Neural cell (in vitro differentiated cells): ENCODE measurements around the gene MAGI1. TPM values are rescaled to one million over a fixed set of nuclear protein-coding genes. Genes with fewer than 3 reads are reported as not detected.

Experiments
- H2AFZ ChIP-seq: fragments of 200-600, 300-800 bp; sonication (generic), shearing (Covaris generic); 2 replicates; pipeline ENCODE4 v1.6.0; 2014; ENCODE audit warnings: low read depth, mild to moderate bottlenecking, antibody characterized with exemption, low read length, moderate library complexity
- H3F3A ChIP-seq: fragments of 200-600 bp; shearing (Covaris generic); 2 replicates; pipeline ENCODE4 v1.6.1; 2016; ENCODE audit warnings: mild to moderate bottlenecking, moderate library complexity, mixed read lengths, antibody characterized with exemption, low read length; ENCODE audit not compliant: insufficient read depth, poor library complexity, severe bottlenecking
- H3K27ac ChIP-seq: fragments of 200-600, 300-800 bp; sonication (generic), shearing (Covaris generic); 2 replicates; pipeline ENCODE4 v1.5.1; 2014; ENCODE audit warnings: mild to moderate bottlenecking, low read length, moderate library complexity
- H3K27me3 ChIP-seq: fragments of 300-800, 200-600 bp; sonication (generic), shearing (Covaris generic); 2 replicates; pipeline ENCODE4 v1.6.0; 2014; ENCODE audit warnings: mild to moderate bottlenecking, low read depth, low read length, moderate library complexity; ENCODE audit not compliant: insufficient read depth
- H3K36me3 ChIP-seq: fragments of 300-800, 200-600 bp; sonication (generic), shearing (Covaris generic); 2 replicates; pipeline ENCODE4 v1.5.1; 2014; ENCODE audit warnings: mild to moderate bottlenecking, antibody characterized with exemption, low read length, moderate library complexity; ENCODE audit not compliant: insufficient read depth
- H3K4me2 ChIP-seq: fragments of 300-800, 200-600 bp; sonication (generic), shearing (Covaris generic); 2 replicates; pipeline ENCODE4 v1.6.0; 2014; ENCODE audit warnings: mild to moderate bottlenecking, low read length
- H3K4me3 ChIP-seq: fragments of 300-800, 200-600 bp; sonication (generic), shearing (Covaris generic); 2 replicates; pipeline ENCODE4 v1.5.1; 2014; ENCODE audit warnings: mild to moderate bottlenecking, low read length, moderate library complexity
- H3K79me2 ChIP-seq: fragments of 200-600 bp; shearing (Covaris generic); replicated peaks from 2 replicates; pipeline ENCODE4 v1.6.0; 2014; ENCODE audit warnings: mild to moderate bottlenecking, low read length, moderate library complexity; ENCODE audit not compliant: insufficient read depth
- H3K9ac ChIP-seq: fragments of 300-800, 200-600 bp; sonication (generic), shearing (Covaris generic); 2 replicates; pipeline ENCODE4 v1.6.1; 2016; ENCODE audit warnings: mild to moderate bottlenecking, low read length, mixed read lengths
- H3K9me2 ChIP-seq: fragments of 200-600 bp; shearing (Covaris generic); 2 replicates; pipeline ENCODE4 v1.6.1; 2016; ENCODE audit warnings: mild to moderate bottlenecking, low read length, mixed read lengths; ENCODE audit not compliant: insufficient read depth
- H3K9me3 ChIP-seq: fragments of 200-600, 300-800 bp; sonication (generic), shearing (Covaris generic); 2 replicates; pipeline ENCODE4 v1.6.1; 2016; ENCODE audit warnings: mild to moderate bottlenecking, mixed run types, low read length, moderate library complexity, mixed read lengths
- H4K20me1 ChIP-seq: fragments of 200-600 bp; shearing (Covaris generic); 2 replicates; pipeline ENCODE4 v1.6.1; 2016; ENCODE audit warnings: mild to moderate bottlenecking, mixed run types; ENCODE audit not compliant: insufficient read depth
- EP300 ChIP-seq: fragments of 450-650 bp; conservative IDR thresholded peaks from 2 replicates; pipeline ENCODE4 v1.6.1; 2014; ENCODE audit warnings: antibody characterized with exemption, mild to moderate bottlenecking, moderate library complexity; ENCODE audit not compliant: poor library complexity, severe bottlenecking
- EZH2 ChIP-seq: fragments of 200-600, 300-800 bp; shearing (Covaris generic), sonication (generic); IDR thresholded peaks from 2 replicates; pipeline ENCODE4 v1.6.1; 2014; ENCODE audit warnings: antibody characterized with exemption, low read length, borderline replicate concordance, mild to moderate bottlenecking; ENCODE audit not compliant: insufficient read depth, poor library complexity, severe bottlenecking
- MXI1 ChIP-seq: fragments of 450-650 bp; conservative IDR thresholded peaks from 2 replicates; pipeline ENCODE4 v1.6.1; 2014; ENCODE audit warnings: antibody characterized with exemption, mild to moderate bottlenecking; ENCODE audit not compliant: poor library complexity, severe bottlenecking
- POLR2AphosphoS5 ChIP-seq: IDR thresholded peaks from 2 replicates; pipeline ENCODE4 v1.6.1; 2012
- RAD21 ChIP-seq: fragments of 450-650 bp; conservative IDR thresholded peaks from 2 replicates; pipeline ENCODE4 v1.6.1; 2014; ENCODE audit warnings: antibody characterized with exemption, mild to moderate bottlenecking, moderate library complexity
- SMC3 ChIP-seq: fragments of 450-650 bp; conservative IDR thresholded peaks from 2 replicates; pipeline ENCODE4 v1.6.1; 2014; ENCODE audit warnings: antibody characterized with exemption, mild to moderate bottlenecking, moderate library complexity; ENCODE audit not compliant: poor library complexity
- TAF1 ChIP-seq: IDR thresholded peaks from 2 replicates; pipeline ENCODE4 v1.6.1; 2012; ENCODE audit warnings: low read depth
- polyA plus RNA-seq: library from polyadenylated mRNA; depleted of rRNA; stranded (reverse); fragments of >200 nt; gene quantifications from 2 replicates; pipeline ENCODE4 v1.2.3, GENCODE V29; 2014
- TF ChIP-seq, protein P1 (sequence below): fragments of 450-650 bp; IDR thresholded peaks from 2 replicates; pipeline ENCODE4 v1.5.1; 2014; ENCODE audit warnings: antibody characterized with exemption, mild to moderate bottlenecking, moderate library complexity; ENCODE audit not compliant: poor library complexity, severe bottlenecking
- TF ChIP-seq, protein P2 (sequence below): IDR thresholded peaks from 2 replicates; pipeline ENCODE4 v1.6.1; 2012; ENCODE audit warnings: borderline replicate concordance

The MAGI1 gene
- polyA plus RNA-seq, 1 donor from 2014 or later: 44.7 TPM

DNA sequence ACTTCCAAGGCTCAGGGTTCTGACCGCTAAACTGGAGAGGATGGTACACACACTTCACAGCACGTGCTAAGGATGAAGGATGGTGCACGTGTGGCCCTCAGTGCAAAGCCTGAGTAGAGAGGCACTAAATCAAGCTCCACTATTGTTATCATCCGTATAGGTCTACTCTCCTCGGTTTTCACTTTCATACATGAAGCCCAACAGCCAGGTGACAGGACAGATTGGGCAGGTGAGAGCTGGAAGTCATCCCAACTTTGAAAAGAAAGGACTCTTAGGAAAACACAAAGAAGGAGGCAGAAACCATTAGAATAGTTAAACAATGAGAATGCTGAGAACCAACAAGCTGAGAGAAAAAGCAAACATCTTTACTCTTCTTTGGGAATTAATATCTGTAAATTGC is 21.1 kb downstream of the MAGI1 start:
- no peaks in the 10 kb centered on the region for H3K79me2 ChIP-seq

DNA sequence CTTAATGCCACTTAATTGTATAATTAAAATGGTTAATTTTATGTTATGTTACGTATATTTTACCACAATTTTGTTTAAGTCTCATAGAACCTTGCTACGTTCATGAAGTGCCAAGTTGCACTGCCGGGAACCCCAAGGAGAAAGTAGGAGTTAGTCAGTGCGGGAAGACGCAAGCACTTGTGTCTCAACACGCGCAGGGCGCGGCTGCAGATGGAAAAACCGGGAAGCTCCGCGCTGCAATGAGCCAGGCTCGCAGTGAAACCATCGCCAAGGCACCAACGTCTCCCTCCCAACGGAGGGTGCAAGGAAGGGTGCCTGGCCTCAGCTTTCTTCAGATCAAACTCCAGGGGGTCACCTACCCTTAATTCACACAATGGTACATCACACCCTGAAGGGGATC is 21.6 kb downstream of the MAGI1 start:
- H3K4me3 ChIP-seq: no peak overlapping the region
- H3K27me3 ChIP-seq: no peaks in the 10 kb centered on the region
- no peak overlapping the region for H3K4me2 ChIP-seq
- TF ChIP-seq, protein P1, sequence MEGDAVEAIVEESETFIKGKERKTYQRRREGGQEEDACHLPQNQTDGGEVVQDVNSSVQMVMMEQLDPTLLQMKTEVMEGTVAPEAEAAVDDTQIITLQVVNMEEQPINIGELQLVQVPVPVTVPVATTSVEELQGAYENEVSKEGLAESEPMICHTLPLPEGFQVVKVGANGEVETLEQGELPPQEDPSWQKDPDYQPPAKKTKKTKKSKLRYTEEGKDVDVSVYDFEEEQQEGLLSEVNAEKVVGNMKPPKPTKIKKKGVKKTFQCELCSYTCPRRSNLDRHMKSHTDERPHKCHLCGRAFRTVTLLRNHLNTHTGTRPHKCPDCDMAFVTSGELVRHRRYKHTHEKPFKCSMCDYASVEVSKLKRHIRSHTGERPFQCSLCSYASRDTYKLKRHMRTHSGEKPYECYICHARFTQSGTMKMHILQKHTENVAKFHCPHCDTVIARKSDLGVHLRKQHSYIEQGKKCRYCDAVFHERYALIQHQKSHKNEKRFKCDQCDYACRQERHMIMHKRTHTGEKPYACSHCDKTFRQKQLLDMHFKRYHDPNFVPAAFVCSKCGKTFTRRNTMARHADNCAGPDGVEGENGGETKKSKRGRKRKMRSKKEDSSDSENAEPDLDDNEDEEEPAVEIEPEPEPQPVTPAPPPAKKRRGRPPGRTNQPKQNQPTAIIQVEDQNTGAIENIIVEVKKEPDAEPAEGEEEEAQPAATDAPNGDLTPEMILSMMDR: no peak
- TF ChIP-seq EP300 (no peak), TAF1 (no peak), EZH2 (no peak), RAD21 (no peak), MXI1 (no peak), POLR2AphosphoS5 (no peak), SMC3 (no peak)
- TF ChIP-seq, protein P2, sequence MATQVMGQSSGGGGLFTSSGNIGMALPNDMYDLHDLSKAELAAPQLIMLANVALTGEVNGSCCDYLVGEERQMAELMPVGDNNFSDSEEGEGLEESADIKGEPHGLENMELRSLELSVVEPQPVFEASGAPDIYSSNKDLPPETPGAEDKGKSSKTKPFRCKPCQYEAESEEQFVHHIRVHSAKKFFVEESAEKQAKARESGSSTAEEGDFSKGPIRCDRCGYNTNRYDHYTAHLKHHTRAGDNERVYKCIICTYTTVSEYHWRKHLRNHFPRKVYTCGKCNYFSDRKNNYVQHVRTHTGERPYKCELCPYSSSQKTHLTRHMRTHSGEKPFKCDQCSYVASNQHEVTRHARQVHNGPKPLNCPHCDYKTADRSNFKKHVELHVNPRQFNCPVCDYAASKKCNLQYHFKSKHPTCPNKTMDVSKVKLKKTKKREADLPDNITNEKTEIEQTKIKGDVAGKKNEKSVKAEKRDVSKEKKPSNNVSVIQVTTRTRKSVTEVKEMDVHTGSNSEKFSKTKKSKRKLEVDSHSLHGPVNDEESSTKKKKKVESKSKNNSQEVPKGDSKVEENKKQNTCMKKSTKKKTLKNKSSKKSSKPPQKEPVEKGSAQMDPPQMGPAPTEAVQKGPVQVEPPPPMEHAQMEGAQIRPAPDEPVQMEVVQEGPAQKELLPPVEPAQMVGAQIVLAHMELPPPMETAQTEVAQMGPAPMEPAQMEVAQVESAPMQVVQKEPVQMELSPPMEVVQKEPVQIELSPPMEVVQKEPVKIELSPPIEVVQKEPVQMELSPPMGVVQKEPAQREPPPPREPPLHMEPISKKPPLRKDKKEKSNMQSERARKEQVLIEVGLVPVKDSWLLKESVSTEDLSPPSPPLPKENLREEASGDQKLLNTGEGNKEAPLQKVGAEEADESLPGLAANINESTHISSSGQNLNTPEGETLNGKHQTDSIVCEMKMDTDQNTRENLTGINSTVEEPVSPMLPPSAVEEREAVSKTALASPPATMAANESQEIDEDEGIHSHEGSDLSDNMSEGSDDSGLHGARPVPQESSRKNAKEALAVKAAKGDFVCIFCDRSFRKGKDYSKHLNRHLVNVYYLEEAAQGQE: no peak
- no peaks in the 10 kb centered on the region for H3F3A ChIP-seq
- H3K79me2 ChIP-seq: no peaks in the 10 kb centered on the region
- H4K20me1 ChIP-seq: no peaks in the 10 kb centered on the region
- H3K36me3 ChIP-seq: no peaks in the 10 kb centered on the region
- no peak overlapping the region for H3K9ac ChIP-seq
- no peaks in the 10 kb centered on the region for H3K9me2 ChIP-seq
- H3K9me3 ChIP-seq: no peaks in the 10 kb centered on the region
- H2AFZ ChIP-seq: no peak overlapping the region
- H3K27ac ChIP-seq: no peak overlapping the region

More for the DNA sequence above, 21.1 kb downstream of the MAGI1 start:
- no peaks in the 10 kb centered on the region for H4K20me1 ChIP-seq
- no peak overlapping the region for H3K9ac ChIP-seq
- H3K9me2 ChIP-seq: no peaks in the 10 kb centered on the region
- no peaks in the 10 kb centered on the region for H3F3A ChIP-seq
- no peaks in the 10 kb centered on the region for H3K9me3 ChIP-seq
- TF ChIP-seq, protein P1: no peak
- TF ChIP-seq TAF1 (no peak), MXI1 (no peak), RAD21 (no peak), POLR2AphosphoS5 (no peak), EP300 (no peak), EZH2 (no peak), SMC3 (no peak)
- TF ChIP-seq, protein P2: no peak
- no peak overlapping the region for H2AFZ ChIP-seq
- no peaks in the 10 kb centered on the region for H3K36me3 ChIP-seq
- H3K4me2 ChIP-seq: no peak overlapping the region
- no peak overlapping the region for H3K4me3 ChIP-seq
- H3K27me3 ChIP-seq: no peaks in the 10 kb centered on the region
- H3K27ac ChIP-seq: no peak overlapping the region
